D341Med (cell line): Measurements from ENCODE around the gene RNF39.

Experiments used
- DNase-seq: peaks from one replicate; pipeline ENCODE4 v3.0.0; 2012; ENCODE audit warnings: low spot score

Gene RNF39

GRCh38 chr6:30096829-30097228 is 21.3 kb upstream of the RNF39 start:
- DNase-seq = no peak

- DNase-seq = no peak
These were observed 18.5 kb upstream of the RNF39 start for GRCh38 chr6:30093951-30094661.

GRCh38 chr6:30092852-30093543 is 17.4 kb upstream of the RNF39 start:
- DNase-seq = no peak

- no peak for DNase-seq
These were observed 16.2 kb upstream of the RNF39 start for GRCh38 chr6:30091577-30092381.

- DNase-seq = no peak
These were observed 12.3 kb upstream of the RNF39 start for GRCh38 chr6:30087876-30088275.

- DNase-seq = no peak
These were observed 1.6 kb upstream of the RNF39 start for GRCh38 chr6:30077218-30077617.

GRCh38 chr6:30075790-30076732 is 492 bp upstream of the RNF39 start:
- DNase-seq = peak; percentile 57

- DNase-seq = no peak
These were observed 1.1 kb downstream of the RNF39 start for GRCh38 chr6:30074331-30075093.

GRCh38 chr6:30073489-30074235 is 1.9 kb downstream of the RNF39 start:
- DNase-seq = no peak

- DNase-seq = no peak
These were observed 3.7 kb downstream of the RNF39 start for GRCh38 chr6:30071858-30072257.

GRCh38 chr6:30071081-30071818 is 4.3 kb downstream of the RNF39 start:
- DNase-seq = no peak

GRCh38 chr6:30067460-30068139 is 8.0 kb downstream of the RNF39 start:
- DNase-seq = peak; percentile 84

- DNase-seq = peak; percentile 92
These were observed 8.8 kb downstream of the RNF39 start, which contains the start of gene PPP1R11 for GRCh38 chr6:30066577-30067459. PPP1R11 (plus strand) TSS chr6:30067198; CDS start chr6:30067411, 213 bp downstream.

- no peak for DNase-seq
These were observed 9.5 kb downstream of the RNF39 start for GRCh38 chr6:30066082-30066481.

GRCh38 chr6:30063315-30063714 is 12.3 kb downstream of the RNF39 start:
- DNase-seq = no peak

GRCh38 chr6:30062471-30063178 is 12.9 kb downstream of the RNF39 start:
- no peak for DNase-seq

GRCh38 chr6:30061858-30062458 is 13.6 kb downstream of the RNF39 start:
- no peak for DNase-seq
